Caco-2 (cell line): ENCODE measurements around the gene DYNLT3. TPM values are rescaled to one million over a fixed set of nuclear protein-coding genes. Genes with fewer than 3 reads are reported as not detected.

Experiments used
- BruUV-seq: library from RNA; stranded (reverse); fragments of 400-500 nt; replicated peaks from 2 replicates; lab custom pipeline; 2021; lab: Mats Ljungman, UMichigan
- CTCF ChIA-PET: fragments of 300-600 bp; sonication (Branson Sonifier 250); formaldehyde crosslinking; loops from one replicate; lab custom pipeline; 2022; ENCODE audit warnings: antibody characterized with exemption; lab: Charles Lee
- POLR2A ChIA-PET: fragments of 300-600 bp; sonication (Branson Sonifier 250); formaldehyde crosslinking; loops from one replicate; lab custom pipeline; 2022; ENCODE audit warnings: antibody characterized with exemption; lab: Charles Lee
- DNase-seq, 2 experiments: peaks; one replicate each; pipeline versions ENCODE4 v3.0.0 to v3.0.0-alpha.2; 2020 to 2022
- H3K27me3 ChIP-seq: replicated peaks from 2 replicates; pipeline ENCODE4 v1.6.0; 2011; ENCODE audit warnings: low read length; ENCODE audit not compliant: control insufficient read depth, insufficient read depth
- H3K36me3 ChIP-seq: 2 replicates; pipeline ENCODE4 v1.5.1; 2011; ENCODE audit warnings: low read length; ENCODE audit not compliant: control insufficient read depth, insufficient read depth
- H3K4me1 ChIP-seq: fragments of 250-450 bp; sonication (Bioruptor Pico); 2 replicates; pipeline ENCODE4 v1.5.1; 2020; ENCODE audit warnings: mild to moderate bottlenecking
- H3K4me3 ChIP-seq: 2 replicates; pipeline ENCODE4 v1.5.1; 2011; ENCODE audit warnings: low read depth, mild to moderate bottlenecking, control low read depth, low read length
- H3K9me3 ChIP-seq: fragments of 250-450 bp; sonication (Bioruptor Pico); 2 replicates; pipeline ENCODE4 v1.5.1; 2020; ENCODE audit warnings: mild to moderate bottlenecking, moderate library complexity
- H3K27ac Mint-ChIP-seq: one replicate; pipeline ENCODE4 v1.8.0; 2022; ENCODE audit warnings: mixed read lengths; ENCODE audit not compliant: unreplicated experiment
- H3K27me3 Mint-ChIP-seq: one replicate; pipeline ENCODE4 v1.8.0; 2022; ENCODE audit warnings: mixed read lengths; ENCODE audit not compliant: insufficient read depth, unreplicated experiment
- H3K36me3 Mint-ChIP-seq: one replicate; pipeline ENCODE4 v1.8.0; 2022; ENCODE audit warnings: mild to moderate bottlenecking, mixed read lengths; ENCODE audit not compliant: insufficient read depth, unreplicated experiment
- H3K4me1 Mint-ChIP-seq: one replicate; pipeline ENCODE4 v1.8.0; 2022; ENCODE audit warnings: low read depth, mixed read lengths; ENCODE audit not compliant: unreplicated experiment
- H3K4me3 Mint-ChIP-seq: one replicate; pipeline ENCODE4 v1.8.0; 2022; ENCODE audit warnings: mild to moderate bottlenecking, moderate library complexity, mixed read lengths; ENCODE audit not compliant: unreplicated experiment
- H3K9me3 Mint-ChIP-seq: one replicate; pipeline ENCODE4 v1.8.0; 2022; ENCODE audit warnings: mixed read lengths; ENCODE audit not compliant: unreplicated experiment
- intact Hi-C: fragments of 100-400 bp; cut with micrococcal nuclease; formaldehyde crosslinking; loops from one replicate; pipeline ENCODE4 v1.10.0; 2022; ENCODE audit not compliant: unreplicated experiment
- total RNA-seq: library from RNA; stranded (reverse); gene quantifications from 2 replicates; pipeline ENCODE4 v1.2.3, GENCODE V29; 2022
- TF ChIP-seq, protein P1 (sequence below), 2 experiments: fragments of 200-600 bp in 1 of 2; IDR thresholded peaks; 1 replicate in 1 of 2; 2 replicates in 1 of 2; pipeline versions ENCODE4 v1.5.1 to v1.8.0; 2011 to 2022; ENCODE audit warnings: antibody characterized with exemption in 1 of 2, control low read depth in 1 of 2, inconsistent platforms in 1 of 2, low read depth in 1 of 2, low read length in 1 of 2, mild to moderate bottlenecking in 1 of 2, moderate library complexity in 1 of 2; ENCODE audit not compliant: insufficient read depth in 1 of 2, severe bottlenecking in 1 of 2, unreplicated experiment in 1 of 2

DYNLT3 gene
- total RNA-seq, 1 experiment from 2014 or later = 26.9 TPM

GRCh38 chrX:37802028-37802427, 45.3 kb downstream of the DYNLT3 start:
- Histone ChIP-seq H3K4me3 (no peak overlapping the region), H3K27me3 (no peaks in the 10 kb centered on the region), H3K4me1 (no peaks in the 10 kb centered on the region), H3K36me3 (no peaks in the 10 kb centered on the region), H3K9me3 (no peaks in the 10 kb centered on the region)
- Mint-ChIP-seq H3K36me3 (no peaks in the 10 kb centered on the region), H3K27ac (no peak overlapping the region), H3K27me3 (no peaks in the 10 kb centered on the region), H3K9me3 (no peaks in the 10 kb centered on the region), H3K4me3 (no peak overlapping the region), H3K4me1 (no peaks in the 10 kb centered on the region)
- ChIA-PET POLR2A (no interaction called here), CTCF (no interaction called here)
- intact Hi-C loops = no loop called here
- TF ChIP-seq, protein P1, sequence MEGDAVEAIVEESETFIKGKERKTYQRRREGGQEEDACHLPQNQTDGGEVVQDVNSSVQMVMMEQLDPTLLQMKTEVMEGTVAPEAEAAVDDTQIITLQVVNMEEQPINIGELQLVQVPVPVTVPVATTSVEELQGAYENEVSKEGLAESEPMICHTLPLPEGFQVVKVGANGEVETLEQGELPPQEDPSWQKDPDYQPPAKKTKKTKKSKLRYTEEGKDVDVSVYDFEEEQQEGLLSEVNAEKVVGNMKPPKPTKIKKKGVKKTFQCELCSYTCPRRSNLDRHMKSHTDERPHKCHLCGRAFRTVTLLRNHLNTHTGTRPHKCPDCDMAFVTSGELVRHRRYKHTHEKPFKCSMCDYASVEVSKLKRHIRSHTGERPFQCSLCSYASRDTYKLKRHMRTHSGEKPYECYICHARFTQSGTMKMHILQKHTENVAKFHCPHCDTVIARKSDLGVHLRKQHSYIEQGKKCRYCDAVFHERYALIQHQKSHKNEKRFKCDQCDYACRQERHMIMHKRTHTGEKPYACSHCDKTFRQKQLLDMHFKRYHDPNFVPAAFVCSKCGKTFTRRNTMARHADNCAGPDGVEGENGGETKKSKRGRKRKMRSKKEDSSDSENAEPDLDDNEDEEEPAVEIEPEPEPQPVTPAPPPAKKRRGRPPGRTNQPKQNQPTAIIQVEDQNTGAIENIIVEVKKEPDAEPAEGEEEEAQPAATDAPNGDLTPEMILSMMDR (IDR thresholded peaks at IDR 0.05; ENCODE audit: insufficient read depth in 1 of 2, low read depth in 1 of 2, low read length in 1 of 2, severe bottlenecking in 1 of 2, unreplicated experiment in 1 of 2) = no peak
- BruUV-seq = no TSS peak
- DNase-seq = no peak

- no peaks in the 10 kb centered on the region for H3K27me3 ChIP-seq
- TF ChIP-seq, protein P1 (IDR thresholded peaks at IDR 0.05; ENCODE audit: insufficient read depth in 1 of 2, low read depth in 1 of 2, low read length in 1 of 2, severe bottlenecking in 1 of 2, unreplicated experiment in 1 of 2) = no peak
- no peaks in the 10 kb centered on the region for H3K9me3 Mint-ChIP-seq
- H3K4me3 Mint-ChIP-seq = no peak overlapping the region
- POLR2A ChIA-PET = no interaction called here
- H3K4me1 ChIP-seq = no peaks in the 10 kb centered on the region
- H3K36me3 ChIP-seq = no peaks in the 10 kb centered on the region
- H3K4me1 Mint-ChIP-seq = no peaks in the 10 kb centered on the region
- no TSS peak for BruUV-seq
- intact Hi-C loops = no loop called here
- H3K27ac Mint-ChIP-seq = no peak overlapping the region
- no peaks in the 10 kb centered on the region for H3K36me3 Mint-ChIP-seq
- no peaks in the 10 kb centered on the region for H3K9me3 ChIP-seq
- H3K4me3 ChIP-seq = no peak overlapping the region
- DNase-seq = no peak
- no peaks in the 10 kb centered on the region for H3K27me3 Mint-ChIP-seq
- CTCF ChIA-PET = no interaction called here
These were observed 46.7 kb downstream of the DYNLT3 start for GRCh38 chrX:37800717-37801116.

DNA sequence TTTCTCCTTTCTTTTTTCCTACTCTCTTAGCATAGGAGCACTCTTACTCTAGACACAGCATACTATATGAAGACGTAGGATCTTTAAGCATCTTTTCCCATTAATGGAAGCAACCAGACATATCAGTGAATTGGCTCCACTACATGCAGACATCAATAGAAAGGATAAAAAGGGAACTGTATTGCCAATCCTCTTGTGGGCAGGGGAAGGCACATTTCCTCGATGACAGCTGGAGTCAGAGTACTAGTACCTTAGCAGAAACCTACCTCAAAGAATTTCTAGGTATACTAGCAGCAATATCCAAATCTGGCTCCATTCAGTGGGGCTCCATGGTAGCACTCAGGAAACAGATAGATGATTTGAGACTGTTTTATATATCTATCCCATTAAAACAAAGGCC, 47.4 kb downstream of the DYNLT3 start:
- H3K9me3 Mint-ChIP-seq = no peaks in the 10 kb centered on the region
- Histone ChIP-seq H3K4me3 (no peak overlapping the region), H3K27me3 (no peaks in the 10 kb centered on the region), H3K4me1 (no peaks in the 10 kb centered on the region), H3K9me3 (no peaks in the 10 kb centered on the region), H3K36me3 (no peaks in the 10 kb centered on the region)
- H3K4me1 Mint-ChIP-seq = no peaks in the 10 kb centered on the region
- no peaks in the 10 kb centered on the region for H3K27me3 Mint-ChIP-seq
- no peaks in the 10 kb centered on the region for H3K36me3 Mint-ChIP-seq
- no peak for DNase-seq
- CTCF ChIA-PET = no interaction called here
- POLR2A ChIA-PET = no interaction called here
- H3K27ac Mint-ChIP-seq = no peak overlapping the region
- H3K4me3 Mint-ChIP-seq = no peak overlapping the region
- TF ChIP-seq, protein P1 (IDR thresholded peaks at IDR 0.05; ENCODE audit: insufficient read depth in 1 of 2, low read depth in 1 of 2, low read length in 1 of 2, severe bottlenecking in 1 of 2, unreplicated experiment in 1 of 2) = no peak
- no TSS peak for BruUV-seq
- intact Hi-C loops = no loop called here
